NCI-H1436 (cell line): Measurements from ENCODE around the gene CDCP1.

Experiments
- DNase-seq: peaks from one replicate; lab custom pipeline; 2025; lab: John Stamatoyannopoulos, UW

The CDCP1 gene

GRCh38 chr3:45137656-45138181, 8.5 kb downstream of the CDCP1 start:
- no peak for DNase-seq

GRCh38 chr3:45135959-45136358, 10.2 kb downstream of the CDCP1 start:
- no peak for DNase-seq

- no peak for DNase-seq
These were observed 11.2 kb downstream of the CDCP1 start for GRCh38 chr3:45134758-45135521.

DNA sequence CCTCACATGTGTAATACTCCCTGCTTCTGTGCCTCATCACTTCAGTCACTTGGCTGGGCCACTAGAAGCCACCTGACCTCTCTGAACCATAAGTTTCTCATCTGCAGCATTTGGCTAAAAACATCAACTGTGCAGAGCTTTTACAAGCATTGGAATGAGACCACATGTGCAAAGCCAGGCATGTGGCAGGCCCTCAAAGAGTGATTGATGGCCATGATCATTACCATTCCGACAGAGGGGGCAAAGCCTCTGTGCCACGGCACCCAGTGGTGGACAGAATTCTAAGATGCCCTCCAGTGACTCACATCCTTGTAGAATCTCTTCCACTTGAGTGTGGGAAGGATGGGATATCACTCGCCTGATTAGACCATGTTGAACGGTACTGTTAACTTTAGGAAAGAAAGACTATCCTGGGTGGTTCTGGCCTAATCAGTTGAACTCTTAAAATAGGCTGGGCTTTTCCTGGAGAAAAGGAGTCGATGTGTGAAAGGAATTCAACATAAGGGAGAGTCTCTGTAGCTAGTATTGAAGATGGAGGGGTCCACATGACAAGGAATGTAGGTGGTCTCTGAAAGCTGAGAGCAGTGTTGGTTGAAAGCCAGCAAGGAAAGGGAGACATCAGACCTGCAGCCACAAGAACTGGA, 13.5 kb downstream of the CDCP1 start:
- no peak for DNase-seq

- no peak for DNase-seq
These were observed 15.0 kb downstream of the CDCP1 start for GRCh38 chr3:45131201-45131600.

DNA sequence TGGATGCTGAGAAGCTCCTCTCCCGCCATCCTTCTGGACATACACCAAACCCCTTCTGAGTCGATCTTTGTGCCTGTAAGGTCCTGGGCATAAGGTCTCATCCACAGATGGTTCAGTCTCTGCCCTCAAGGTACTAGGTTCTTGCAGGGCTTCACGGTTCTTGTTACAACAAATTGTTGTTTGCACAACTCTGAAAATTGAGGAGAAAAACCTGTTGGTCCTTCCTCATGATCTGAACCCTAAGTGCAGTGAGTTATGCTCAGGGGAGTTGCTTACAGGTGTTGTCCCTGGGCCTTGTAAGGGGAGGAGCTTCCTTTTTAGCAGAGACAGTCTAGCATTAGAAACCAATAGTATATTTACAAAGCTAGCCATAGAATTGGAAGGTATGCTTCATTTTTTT, 15.7 kb downstream of the CDCP1 start:
- DNase-seq, result no peak

DNA sequence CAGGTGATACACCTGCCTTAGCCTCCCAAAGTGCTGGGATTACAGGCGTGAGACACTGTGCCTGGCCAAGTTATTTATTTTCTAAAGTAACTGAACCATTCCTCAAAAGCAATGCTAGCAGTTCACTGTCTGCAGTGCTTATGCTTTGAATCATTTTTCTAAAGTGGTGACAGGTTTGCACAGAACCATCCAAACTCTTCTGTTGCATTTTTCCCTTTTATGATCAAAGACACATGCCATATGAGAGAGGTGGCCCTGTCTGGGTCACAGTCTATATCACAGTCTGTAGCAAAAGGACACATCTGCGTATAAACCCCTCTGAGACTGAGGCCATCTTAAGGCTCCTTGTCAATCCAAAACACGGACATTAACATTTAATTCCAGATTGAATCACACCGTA, 17.2 kb downstream of the CDCP1 start:
- no peak for DNase-seq

- no peak for DNase-seq
These were observed 18.9 kb downstream of the CDCP1 start for GRCh38 chr3:45127130-45127822.

GRCh38 chr3:45126730-45127129, 19.4 kb downstream of the CDCP1 start:
- DNase-seq, result no peak

DNA sequence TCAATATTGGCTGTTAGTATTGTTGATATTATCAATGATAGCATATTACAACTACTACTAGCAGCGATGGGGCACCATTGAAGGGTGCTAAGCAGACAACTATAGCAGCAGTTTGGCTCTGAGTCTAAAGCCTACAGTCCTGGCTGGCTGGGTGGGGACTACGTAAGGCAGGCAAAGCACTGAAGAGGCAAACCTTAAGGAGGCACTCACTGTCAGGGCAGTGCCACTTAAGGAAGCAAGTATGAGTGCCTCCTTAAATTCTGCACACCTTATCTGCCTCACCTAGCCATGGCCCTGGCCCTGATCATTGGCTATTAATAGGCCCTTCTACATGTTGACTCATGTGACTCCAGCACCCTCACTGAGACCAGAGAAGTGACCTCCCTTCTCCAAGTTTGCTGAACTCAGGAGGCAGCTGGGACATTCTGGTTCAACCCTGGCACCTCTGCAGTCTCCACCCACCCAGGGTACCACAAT, 20.6 kb downstream of the CDCP1 start:
- DNase-seq, result no peak

DNA sequence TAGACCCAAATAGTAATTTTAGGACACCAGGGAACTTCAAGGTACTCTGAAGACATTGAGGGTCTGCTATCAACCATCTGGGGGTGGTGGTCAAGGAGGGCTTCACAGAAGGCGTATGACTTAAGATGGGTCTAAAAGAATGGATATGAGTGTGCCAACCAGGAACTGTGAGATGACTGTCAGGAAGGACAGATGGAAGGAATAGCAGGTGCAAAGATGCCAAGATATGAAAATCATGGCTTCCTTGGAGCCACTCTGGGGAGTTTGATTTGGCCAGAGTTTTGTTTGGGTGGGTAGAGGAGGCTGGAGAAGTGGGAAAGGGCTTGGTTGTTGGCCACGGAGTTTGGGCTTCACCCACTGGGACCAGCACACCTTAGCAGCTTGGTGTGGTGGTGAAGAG, 21.2 kb downstream of the CDCP1 start:
- DNase-seq, result no peak

DNA sequence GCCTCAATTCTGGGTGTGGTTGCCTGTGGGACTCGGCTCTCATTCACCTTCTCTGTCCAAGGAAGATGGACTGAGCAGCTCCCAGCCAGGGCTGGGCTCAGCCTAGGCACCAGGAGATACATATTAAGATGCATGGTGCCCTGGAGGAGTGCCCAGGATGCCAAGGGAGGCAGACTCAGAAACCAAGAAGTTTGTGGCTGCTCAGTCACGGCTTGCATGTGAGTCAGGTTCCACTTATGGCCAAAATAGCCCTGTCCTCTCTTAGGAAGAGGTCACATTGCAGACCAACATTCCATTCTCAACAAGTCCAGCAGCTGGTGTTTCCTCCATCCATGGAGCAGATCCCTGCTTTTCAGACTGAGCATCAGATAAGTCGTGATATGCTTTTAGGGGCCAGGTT, 21.8 kb downstream of the CDCP1 start:
- no peak for DNase-seq

DNA sequence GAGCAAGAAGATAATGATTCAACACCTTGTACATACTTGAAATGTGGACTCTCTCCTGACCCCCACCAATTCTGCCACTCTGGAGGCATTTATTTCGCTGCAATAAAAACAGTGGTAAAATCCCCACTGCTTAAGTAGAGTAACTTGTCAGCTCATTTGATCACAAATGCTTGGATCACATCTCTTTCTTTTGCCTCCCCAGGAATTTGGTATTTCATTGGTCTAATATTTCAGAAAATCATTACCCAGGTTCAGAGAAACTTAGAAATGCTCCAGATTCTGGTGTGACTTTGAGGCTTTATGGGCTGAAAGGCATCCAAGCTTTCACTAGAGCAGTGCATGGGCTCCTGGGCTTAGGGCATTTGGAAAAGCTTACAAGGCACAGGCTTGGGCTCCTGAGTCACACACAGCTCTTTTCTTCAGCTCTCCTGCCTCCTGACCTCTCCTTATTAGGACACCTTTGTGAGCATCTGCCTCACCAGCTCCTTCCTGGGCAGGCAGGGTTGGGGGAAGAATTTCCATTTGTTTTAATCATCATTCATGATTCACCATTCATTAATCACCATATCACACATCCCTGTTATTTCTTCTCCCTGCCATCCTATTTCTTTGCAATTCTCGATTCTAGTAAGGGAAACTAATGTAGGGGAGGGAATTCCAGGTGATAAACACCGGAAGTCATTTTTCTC, 22.5 kb downstream of the CDCP1 start:
- DNase-seq, result no peak

GRCh38 chr3:45123030-45123429, 23.1 kb downstream of the CDCP1 start:
- DNase-seq, result no peak

DNA sequence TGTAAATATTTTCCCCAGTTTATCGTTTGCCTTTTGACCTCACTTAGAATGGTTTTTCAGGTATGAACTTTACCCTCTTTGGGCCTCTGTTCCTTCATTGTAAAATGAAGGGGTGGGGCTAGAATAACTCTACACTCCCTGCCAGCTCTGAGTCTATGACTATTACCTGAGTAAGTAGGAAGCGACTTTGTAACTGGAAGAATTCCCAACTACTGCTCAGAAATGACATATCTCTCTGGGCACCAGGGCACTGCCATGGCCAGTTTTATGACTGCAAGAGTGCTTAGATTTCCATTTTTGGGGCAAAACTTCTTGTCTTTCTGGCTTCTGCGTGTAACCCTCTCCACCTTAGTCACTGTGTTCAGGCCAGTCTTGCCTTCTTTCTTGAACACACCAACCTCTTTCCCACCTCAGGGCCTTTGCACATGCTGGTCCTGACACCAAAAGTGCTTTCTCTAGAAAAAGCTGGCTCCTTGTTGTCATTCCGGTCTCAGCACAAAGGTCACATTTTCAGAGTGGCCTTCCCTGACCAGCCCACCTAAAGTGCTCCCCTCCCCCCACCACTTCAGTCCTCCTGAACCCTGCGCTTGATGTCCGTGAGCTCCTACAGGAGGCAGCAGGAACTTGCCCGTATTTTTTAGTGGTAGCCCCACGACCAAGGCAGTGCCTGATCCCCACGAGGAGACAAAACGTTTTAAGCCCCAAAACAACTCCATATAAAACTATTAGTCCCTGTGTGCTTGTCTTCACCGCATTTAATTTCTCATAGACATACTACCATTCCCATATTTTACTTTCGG, 25.6 kb downstream of the CDCP1 start:
- no peak for DNase-seq

GRCh38 chr3:45119824-45120358, 26.3 kb downstream of the CDCP1 start:
- DNase-seq, result no peak

DNA sequence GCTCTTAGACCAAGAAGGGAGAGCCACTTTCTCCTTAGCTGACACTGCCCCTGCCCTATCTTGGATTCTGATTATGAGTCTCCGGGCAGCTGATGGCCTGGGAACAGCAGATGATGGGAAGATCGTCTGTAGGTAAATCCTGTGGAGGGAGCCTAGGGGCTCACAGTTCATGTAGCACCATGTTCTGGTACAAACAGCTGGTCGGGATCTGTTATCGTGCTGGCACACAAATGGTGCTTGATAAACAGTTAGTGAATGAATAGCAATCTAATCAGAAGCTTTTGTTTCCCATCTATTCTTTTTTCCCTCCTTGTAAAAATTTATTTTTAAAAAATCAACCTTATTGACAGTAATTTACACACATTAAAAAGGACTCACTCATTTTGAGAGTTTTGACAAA, 26.8 kb downstream of the CDCP1 start:
- DNase-seq, result no peak

DNA sequence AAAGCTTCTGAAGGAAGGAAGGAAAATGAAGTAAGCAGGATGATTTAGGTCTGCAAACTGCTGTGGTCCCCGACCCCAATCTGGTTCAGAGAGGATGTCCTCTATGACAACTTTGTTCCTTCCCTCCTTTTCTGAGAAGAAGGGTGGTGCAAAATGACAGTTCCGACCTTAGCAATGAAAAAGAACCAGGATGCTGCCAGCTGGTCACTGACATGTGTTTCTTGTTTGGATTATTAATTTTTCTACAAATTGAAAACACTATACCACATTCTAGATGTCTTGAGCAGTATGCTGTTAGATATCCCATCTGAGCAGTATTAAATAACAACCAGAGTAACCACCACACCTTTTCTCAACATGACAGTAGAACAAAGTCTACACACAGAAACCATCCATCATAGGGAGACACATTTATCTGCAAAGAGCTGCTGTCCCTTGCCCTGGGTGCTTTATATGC, 27.5 kb downstream of the CDCP1 start:
- DNase-seq, result no peak

GRCh38 chr3:45116350-45116749, 29.8 kb downstream of the CDCP1 start:
- no peak for DNase-seq

GRCh38 chr3:45113625-45114050, 32.5 kb downstream of the CDCP1 start:
- no peak for DNase-seq

GRCh38 chr3:45112939-45113338, 33.2 kb downstream of the CDCP1 start:
- no peak for DNase-seq
